Mammary epithelial cell (primary cell): ENCODE measurements around the gene COX17.

ENCODE experiments used
- EZH2 ChIP-seq: IDR thresholded peaks from 2 replicates; pipeline ENCODE4 v1.6.1; 2012; ENCODE audit warnings: low read length, inconsistent platforms, borderline replicate concordance
- TF ChIP-seq, protein P1 (sequence below), 2 donors: IDR thresholded peaks in 1 of 2; conservative IDR thresholded peaks in 1 of 2; 2 replicates each; pipeline ENCODE4 v1.5.1; 2011 to 2012; ENCODE audit warnings: inconsistent platforms in 2 of 2, low read length in 2 of 2, mild to moderate bottlenecking in 2 of 2, control low read depth in 1 of 2, low read depth in 1 of 2; ENCODE audit not compliant: insufficient read depth in 1 of 2; ENCODE audit errors: extremely low read depth in 1 of 2

DNA sequence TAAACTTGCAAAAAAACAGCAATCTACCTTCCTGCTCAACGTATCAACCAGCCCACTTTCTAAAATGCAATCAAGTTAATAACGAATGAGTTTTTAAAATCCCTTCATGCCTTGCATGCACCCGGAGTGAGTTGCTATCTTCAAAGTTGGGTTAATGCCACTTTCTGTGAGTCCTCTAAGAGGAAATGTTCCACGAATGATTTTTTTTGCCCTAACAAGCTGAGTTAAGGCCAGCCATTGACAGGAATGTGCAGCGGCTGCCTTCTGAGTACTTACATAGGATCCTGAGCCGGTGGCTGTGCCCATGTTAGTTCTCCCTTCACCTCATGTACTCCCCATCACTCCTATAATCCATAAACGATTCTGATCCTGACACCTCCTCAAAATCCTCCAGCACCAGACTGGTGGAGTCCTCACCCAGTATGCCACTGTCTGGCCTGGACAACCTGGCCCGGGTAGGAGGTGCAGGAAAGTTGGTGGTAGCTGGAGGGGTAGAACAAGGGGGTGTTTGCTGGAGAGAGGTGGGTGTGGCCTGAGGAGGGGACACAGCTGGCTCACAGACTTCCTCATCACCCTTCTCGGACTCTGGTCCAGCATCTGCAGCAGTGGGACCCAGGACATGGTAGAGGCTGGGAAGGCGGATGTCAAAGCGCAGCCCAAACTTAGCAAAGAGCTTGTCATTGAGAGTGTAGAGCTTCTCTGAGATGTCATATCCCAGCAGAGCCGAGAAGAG, 29.2 kb downstream of the COX17 start:
- no peak for TF ChIP-seq EZH2
- TF ChIP-seq, protein P1, sequence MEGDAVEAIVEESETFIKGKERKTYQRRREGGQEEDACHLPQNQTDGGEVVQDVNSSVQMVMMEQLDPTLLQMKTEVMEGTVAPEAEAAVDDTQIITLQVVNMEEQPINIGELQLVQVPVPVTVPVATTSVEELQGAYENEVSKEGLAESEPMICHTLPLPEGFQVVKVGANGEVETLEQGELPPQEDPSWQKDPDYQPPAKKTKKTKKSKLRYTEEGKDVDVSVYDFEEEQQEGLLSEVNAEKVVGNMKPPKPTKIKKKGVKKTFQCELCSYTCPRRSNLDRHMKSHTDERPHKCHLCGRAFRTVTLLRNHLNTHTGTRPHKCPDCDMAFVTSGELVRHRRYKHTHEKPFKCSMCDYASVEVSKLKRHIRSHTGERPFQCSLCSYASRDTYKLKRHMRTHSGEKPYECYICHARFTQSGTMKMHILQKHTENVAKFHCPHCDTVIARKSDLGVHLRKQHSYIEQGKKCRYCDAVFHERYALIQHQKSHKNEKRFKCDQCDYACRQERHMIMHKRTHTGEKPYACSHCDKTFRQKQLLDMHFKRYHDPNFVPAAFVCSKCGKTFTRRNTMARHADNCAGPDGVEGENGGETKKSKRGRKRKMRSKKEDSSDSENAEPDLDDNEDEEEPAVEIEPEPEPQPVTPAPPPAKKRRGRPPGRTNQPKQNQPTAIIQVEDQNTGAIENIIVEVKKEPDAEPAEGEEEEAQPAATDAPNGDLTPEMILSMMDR (conservative IDR thresholded peaks at IDR 0.05 in 1 of 2, IDR thresholded peaks at IDR 0.05 in 1 of 2; ENCODE audit: extremely low read depth in 1 of 2, insufficient read depth in 1 of 2, low read depth in 1 of 2, low read length in 2 of 2): no peak
